SK-N-SH (cell line): Measurements from ENCODE around the gene PRRG4.

ENCODE experiments used
- CTCF ChIP-seq: fragments of 200-600 bp; sonication (generic); IDR thresholded peaks from 2 replicates; pipeline ENCODE4 v1.6.1; 2017; ENCODE audit warnings: antibody characterized with exemption, mild to moderate bottlenecking, moderate library complexity
- ELF1 ChIP-seq: IDR thresholded peaks from 2 replicates; pipeline ENCODE4 v1.4.0; 2012
- EZH2phosphoT487 ChIP-seq: fragments of 200-600 bp; sonication (generic); IDR thresholded peaks from 2 replicates; pipeline ENCODE4 v1.6.1; 2017; ENCODE audit warnings: low read depth, mixed run types, mild to moderate bottlenecking, antibody characterized with exemption, moderate library complexity, borderline replicate concordance
- FOSL2 ChIP-seq: IDR thresholded peaks from 2 replicates; pipeline ENCODE4 v1.4.0; 2012; ENCODE audit warnings: low read depth, mild to moderate bottlenecking, moderate library complexity, borderline replicate concordance
- FOXM1 ChIP-seq: IDR thresholded peaks from 2 replicates; pipeline ENCODE4 v1.4.0; 2012; ENCODE audit warnings: low read depth, mild to moderate bottlenecking
- JUND ChIP-seq: IDR thresholded peaks from 2 replicates; pipeline ENCODE4 v1.4.0; 2012
- MXI1 ChIP-seq: IDR thresholded peaks from 2 replicates; pipeline ENCODE4 v1.6.1; 2012; ENCODE audit warnings: mild to moderate bottlenecking, low read depth, low read length, improper control_type of control experiment
- POLR2AphosphoS5 ChIP-seq: IDR thresholded peaks from 2 replicates; pipeline ENCODE4 v1.6.1; 2012; ENCODE audit warnings: low read depth, low read length
- TAF1 ChIP-seq: IDR thresholded peaks from 2 replicates; pipeline ENCODE4 v1.6.1; 2012; ENCODE audit warnings: low read depth, mild to moderate bottlenecking, low read length, moderate library complexity, borderline replicate concordance

DNA sequence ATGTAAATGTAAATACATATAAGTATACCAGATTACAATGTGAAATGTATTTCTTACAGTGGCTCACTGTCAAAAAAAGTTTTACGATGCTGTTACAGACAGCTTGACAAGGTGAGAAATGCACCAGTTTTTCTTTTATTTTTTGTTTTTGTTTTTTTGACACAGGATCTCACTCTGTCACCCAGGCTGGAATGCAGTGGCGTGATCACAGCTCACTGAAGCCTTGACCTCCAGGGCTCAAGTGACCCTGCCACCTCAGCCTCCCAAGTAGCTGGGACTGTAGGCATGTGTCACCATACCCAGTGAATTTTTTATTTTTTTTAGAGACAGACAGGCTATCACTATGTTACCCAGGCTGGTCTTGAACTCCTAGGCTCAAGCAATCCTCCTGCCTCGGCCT lies 44.5 kb upstream of the PRRG4 start:
- TF ChIP-seq JUND: no peak
- TF ChIP-seq CTCF: no peak
- no peak for TF ChIP-seq MXI1
- no peak for TF ChIP-seq TAF1
- TF ChIP-seq FOXM1: no peak
- TF ChIP-seq POLR2AphosphoS5: no peak
- no peak for TF ChIP-seq FOSL2
- TF ChIP-seq ELF1: no peak
- no peak for TF ChIP-seq EZH2phosphoT487
